ENCODE measurements around the gene GRAP. TPM values are rescaled to one million over a fixed set of nuclear protein-coding genes. Genes with fewer than 3 reads are reported as not detected.

The GRAP gene
- total RNA-seq, 1 experiment from 2014 or later = 0.21 TPM

DNA sequence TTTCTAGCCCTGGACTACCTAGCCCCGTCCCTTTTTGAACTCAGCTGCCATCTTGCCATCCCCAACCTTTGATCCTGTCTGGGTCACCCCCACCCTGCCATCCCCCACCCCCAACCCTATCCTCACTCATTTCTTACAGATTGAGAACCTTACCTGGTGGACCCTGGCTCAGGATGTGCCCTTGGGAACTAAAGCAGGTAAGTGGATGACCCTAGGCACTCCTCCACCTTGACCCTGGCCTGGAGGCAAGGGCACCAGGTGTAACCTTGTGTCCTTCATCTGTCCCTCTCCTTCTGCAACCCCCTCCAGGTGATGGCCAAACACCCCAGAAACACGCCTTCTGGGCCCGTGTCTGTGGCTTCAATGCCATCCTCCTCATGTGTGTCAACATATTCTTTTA, 26.7 kb downstream of the GRAP start:
- TF ChIP-seq, protein P1, sequence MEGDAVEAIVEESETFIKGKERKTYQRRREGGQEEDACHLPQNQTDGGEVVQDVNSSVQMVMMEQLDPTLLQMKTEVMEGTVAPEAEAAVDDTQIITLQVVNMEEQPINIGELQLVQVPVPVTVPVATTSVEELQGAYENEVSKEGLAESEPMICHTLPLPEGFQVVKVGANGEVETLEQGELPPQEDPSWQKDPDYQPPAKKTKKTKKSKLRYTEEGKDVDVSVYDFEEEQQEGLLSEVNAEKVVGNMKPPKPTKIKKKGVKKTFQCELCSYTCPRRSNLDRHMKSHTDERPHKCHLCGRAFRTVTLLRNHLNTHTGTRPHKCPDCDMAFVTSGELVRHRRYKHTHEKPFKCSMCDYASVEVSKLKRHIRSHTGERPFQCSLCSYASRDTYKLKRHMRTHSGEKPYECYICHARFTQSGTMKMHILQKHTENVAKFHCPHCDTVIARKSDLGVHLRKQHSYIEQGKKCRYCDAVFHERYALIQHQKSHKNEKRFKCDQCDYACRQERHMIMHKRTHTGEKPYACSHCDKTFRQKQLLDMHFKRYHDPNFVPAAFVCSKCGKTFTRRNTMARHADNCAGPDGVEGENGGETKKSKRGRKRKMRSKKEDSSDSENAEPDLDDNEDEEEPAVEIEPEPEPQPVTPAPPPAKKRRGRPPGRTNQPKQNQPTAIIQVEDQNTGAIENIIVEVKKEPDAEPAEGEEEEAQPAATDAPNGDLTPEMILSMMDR (IDR thresholded peaks at IDR 0.05) = no peak
- TF ChIP-seq POLR2AphosphoS5 (IDR thresholded peaks at IDR 0.05; ENCODE audit: low read depth, low read length) (no peak), SIN3A (IDR thresholded peaks at IDR 0.05; ENCODE audit: borderline replicate concordance, insufficient read depth, low read depth, low read length) (no peak), TCF7L2 (IDR thresholded peaks at IDR 0.05; ENCODE audit: low read depth, low read length) (no peak)
- TF ChIP-seq, protein P2, sequence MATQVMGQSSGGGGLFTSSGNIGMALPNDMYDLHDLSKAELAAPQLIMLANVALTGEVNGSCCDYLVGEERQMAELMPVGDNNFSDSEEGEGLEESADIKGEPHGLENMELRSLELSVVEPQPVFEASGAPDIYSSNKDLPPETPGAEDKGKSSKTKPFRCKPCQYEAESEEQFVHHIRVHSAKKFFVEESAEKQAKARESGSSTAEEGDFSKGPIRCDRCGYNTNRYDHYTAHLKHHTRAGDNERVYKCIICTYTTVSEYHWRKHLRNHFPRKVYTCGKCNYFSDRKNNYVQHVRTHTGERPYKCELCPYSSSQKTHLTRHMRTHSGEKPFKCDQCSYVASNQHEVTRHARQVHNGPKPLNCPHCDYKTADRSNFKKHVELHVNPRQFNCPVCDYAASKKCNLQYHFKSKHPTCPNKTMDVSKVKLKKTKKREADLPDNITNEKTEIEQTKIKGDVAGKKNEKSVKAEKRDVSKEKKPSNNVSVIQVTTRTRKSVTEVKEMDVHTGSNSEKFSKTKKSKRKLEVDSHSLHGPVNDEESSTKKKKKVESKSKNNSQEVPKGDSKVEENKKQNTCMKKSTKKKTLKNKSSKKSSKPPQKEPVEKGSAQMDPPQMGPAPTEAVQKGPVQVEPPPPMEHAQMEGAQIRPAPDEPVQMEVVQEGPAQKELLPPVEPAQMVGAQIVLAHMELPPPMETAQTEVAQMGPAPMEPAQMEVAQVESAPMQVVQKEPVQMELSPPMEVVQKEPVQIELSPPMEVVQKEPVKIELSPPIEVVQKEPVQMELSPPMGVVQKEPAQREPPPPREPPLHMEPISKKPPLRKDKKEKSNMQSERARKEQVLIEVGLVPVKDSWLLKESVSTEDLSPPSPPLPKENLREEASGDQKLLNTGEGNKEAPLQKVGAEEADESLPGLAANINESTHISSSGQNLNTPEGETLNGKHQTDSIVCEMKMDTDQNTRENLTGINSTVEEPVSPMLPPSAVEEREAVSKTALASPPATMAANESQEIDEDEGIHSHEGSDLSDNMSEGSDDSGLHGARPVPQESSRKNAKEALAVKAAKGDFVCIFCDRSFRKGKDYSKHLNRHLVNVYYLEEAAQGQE (IDR thresholded peaks at IDR 0.05; ENCODE audit: insufficient read depth in 1 of 2, low read depth in 2 of 2, low read length in 1 of 2) = no peak

GRCh38 chr17:19019041-19019941, 27.5 kb downstream of the GRAP start:
- Histone ChIP-seq H3K4me3 (ENCODE audit: low read depth in 2 of 2, low read length in 2 of 2) (no peak overlapping the region), H3K4me1 (ENCODE audit: control insufficient read depth, insufficient read depth, low read length) (no peaks in the 10 kb centered on the region), H3K27ac (ENCODE audit: low read length) (no peak overlapping the region), H3K27me3 (ENCODE audit: control insufficient read depth, insufficient read depth, low read length) (no peaks in the 10 kb centered on the region), H3K36me3 (ENCODE audit: control insufficient read depth, insufficient read depth, low read length) (no peaks in the 10 kb centered on the region), H3K9me3 (ENCODE audit: control insufficient read depth, insufficient read depth, low read depth, low read length) (no peaks in the 10 kb centered on the region)
- ChIA-PET CTCF (no interaction called here), POLR2A (no interaction called here)
- TF ChIP-seq, protein P2 (IDR thresholded peaks at IDR 0.05; ENCODE audit: insufficient read depth in 1 of 2, low read depth in 2 of 2, low read length in 1 of 2) = no peak
- TF ChIP-seq, protein P1 (IDR thresholded peaks at IDR 0.05) = no peak
- TF ChIP-seq TCF7L2 (IDR thresholded peaks at IDR 0.05; ENCODE audit: low read depth, low read length) (no peak), POLR2AphosphoS5 (IDR thresholded peaks at IDR 0.05; ENCODE audit: low read depth, low read length) (no peak), SIN3A (IDR thresholded peaks at IDR 0.05; ENCODE audit: borderline replicate concordance, insufficient read depth, low read depth, low read length) (no peak)
- intact Hi-C loops (cut with micrococcal nuclease; ENCODE audit: unreplicated experiment) (no loop called here), in situ Hi-C loops (cut with HindIII; ENCODE audit: low pct_unique_long_range_greater_than_20kb, low sequenced_read_pairs) (no loop called here)
- ATAC-seq (no peak), DNase-seq (ENCODE audit: low read depth, low spot score) (no peak)
- BruUV-seq (replicated peaks) = no TSS peak

More for the DNA sequence above, 26.7 kb downstream of the GRAP start:
- DNase-seq (ENCODE audit: low read depth, low spot score) (no peak), ATAC-seq (no peak)
- no peak overlapping the region for H3K27ac ChIP-seq (ENCODE audit: low read length)
- POLR2A ChIA-PET = no interaction called here
- in situ Hi-C loops (cut with HindIII; ENCODE audit: low pct_unique_long_range_greater_than_20kb, low sequenced_read_pairs) (no loop called here), intact Hi-C loops (cut with micrococcal nuclease; ENCODE audit: unreplicated experiment) (no loop called here)
- no TSS peak for BruUV-seq (replicated peaks)
- H3K4me3 ChIP-seq (ENCODE audit: low read depth in 2 of 2, low read length in 2 of 2) = no peak overlapping the region
- H3K4me1 ChIP-seq (ENCODE audit: control insufficient read depth, insufficient read depth, low read length) = no peaks in the 10 kb centered on the region
- CTCF ChIA-PET = no interaction called here
- no peaks in the 10 kb centered on the region for H3K36me3 ChIP-seq (ENCODE audit: control insufficient read depth, insufficient read depth, low read length)
- H3K9me3 ChIP-seq (ENCODE audit: control insufficient read depth, insufficient read depth, low read depth, low read length) = no peaks in the 10 kb centered on the region
- H3K27me3 ChIP-seq (ENCODE audit: control insufficient read depth, insufficient read depth, low read length) = no peaks in the 10 kb centered on the region

All from Panc1 (cell line).